Activated T-helper 2 cell treated with anti-CD3 and anti-CD28 coated beads, Interferon-gamma antibody, Interleukin-2, Interleukin-4, amounts not matched to agents 10 μg/mL and 5 μg/mL and 100 μg/mL, durations not matched to agents 14 hours and 24 hours and 36 hours (primary cell): ENCODE results near the gene MMEL1. TPM values are rescaled to one million over a fixed set of nuclear protein-coding genes. Genes with fewer than 3 reads are reported as not detected.

Experiments used
- DNase-seq: peaks from one replicate; pipeline ENCODE4 v3.0.0; 2021; ENCODE audit warnings: low spot score
- H3K27ac Mint-ChIP-seq: one replicate; pipeline ENCODE4 v1.8.0; 2021; ENCODE audit warnings: mixed read lengths
- H3K27me3 Mint-ChIP-seq: one replicate; pipeline ENCODE4 v1.8.0; 2021; ENCODE audit warnings: low read depth, mixed read lengths
- H3K36me3 Mint-ChIP-seq: one replicate; pipeline ENCODE4 v1.8.0; 2021; ENCODE audit warnings: low read depth, mixed read lengths
- H3K4me1 Mint-ChIP-seq: one replicate; pipeline ENCODE4 v1.8.0; 2021; ENCODE audit warnings: low read depth, mixed read lengths
- H3K4me3 Mint-ChIP-seq: one replicate; pipeline ENCODE4 v1.8.0; 2021; ENCODE audit warnings: low read depth, mild to moderate bottlenecking, moderate library complexity, mixed read lengths
- H3K9me3 Mint-ChIP-seq: one replicate; pipeline ENCODE4 v1.8.0; 2021; ENCODE audit warnings: mixed read lengths
- intact Hi-C: fragments of 100-400 bp; cut with micrococcal nuclease; formaldehyde crosslinking; loops from one replicate; pipeline ENCODE4 v1.15.1; 2023
- total RNA-seq: library from RNA; stranded (reverse); gene quantifications from 2 replicates; pipeline ENCODE4 v1.2.3, GENCODE V29; 2022

The MMEL1 gene
- total RNA-seq, 1 donor from 2014 or later = 0.73 TPM

DNA sequence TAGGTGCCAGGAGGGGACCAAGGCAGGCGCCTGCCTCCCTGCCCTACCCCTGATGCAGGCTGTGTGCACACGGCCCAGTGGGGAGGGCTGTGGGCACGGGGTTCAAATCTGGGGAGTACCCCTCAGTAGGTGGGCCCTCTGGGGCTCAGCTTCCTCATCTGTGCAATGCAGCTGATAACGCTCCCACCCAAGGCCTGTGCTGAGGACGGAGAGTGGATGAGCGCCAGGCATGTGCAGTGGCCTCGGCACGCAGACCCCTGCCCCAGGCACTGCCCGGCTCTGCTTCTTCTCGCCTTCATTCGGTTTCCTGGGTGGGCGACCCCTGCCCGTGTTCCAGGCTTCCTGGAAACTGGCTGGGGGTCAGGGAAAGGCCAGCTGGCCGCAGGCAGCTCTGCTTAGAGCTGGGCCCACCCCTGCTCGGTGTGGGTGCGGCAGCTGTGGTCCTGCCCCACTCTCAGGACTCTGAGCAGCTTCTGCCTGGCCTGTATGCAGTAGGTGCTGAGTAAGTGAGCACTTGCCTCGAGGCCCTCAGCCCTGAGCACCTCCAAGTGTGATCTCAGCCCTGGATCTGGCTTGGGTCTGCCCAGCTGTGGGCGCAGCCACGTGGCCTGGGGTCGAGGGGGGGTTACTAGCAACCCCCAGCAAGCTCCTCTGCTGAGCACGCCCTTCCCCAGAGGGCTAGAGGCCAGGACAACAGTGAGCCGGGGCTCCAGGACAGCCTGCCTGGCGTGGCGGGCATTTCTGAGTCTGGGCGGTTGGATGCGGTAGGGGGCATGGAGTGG is 88.5 kb downstream of the MMEL1 start:
- H3K36me3 Mint-ChIP-seq = no peaks in the 10 kb centered on the region
- no peaks in the 10 kb centered on the region for H3K9me3 Mint-ChIP-seq
- intact Hi-C loops = loop anchor here (10.0 kb wide), 1 partner anchor 101 kb away; no protein-coding TSS in a partner anchor
- no peak overlapping the region for H3K4me3 Mint-ChIP-seq
- DNase-seq = no peak
- H3K4me1 Mint-ChIP-seq = peaks cover 11% of the 10 kb centered on the region
- H3K27me3 Mint-ChIP-seq = peaks cover 7% of the 10 kb centered on the region
- H3K27ac Mint-ChIP-seq = no peak overlapping the region

DNA sequence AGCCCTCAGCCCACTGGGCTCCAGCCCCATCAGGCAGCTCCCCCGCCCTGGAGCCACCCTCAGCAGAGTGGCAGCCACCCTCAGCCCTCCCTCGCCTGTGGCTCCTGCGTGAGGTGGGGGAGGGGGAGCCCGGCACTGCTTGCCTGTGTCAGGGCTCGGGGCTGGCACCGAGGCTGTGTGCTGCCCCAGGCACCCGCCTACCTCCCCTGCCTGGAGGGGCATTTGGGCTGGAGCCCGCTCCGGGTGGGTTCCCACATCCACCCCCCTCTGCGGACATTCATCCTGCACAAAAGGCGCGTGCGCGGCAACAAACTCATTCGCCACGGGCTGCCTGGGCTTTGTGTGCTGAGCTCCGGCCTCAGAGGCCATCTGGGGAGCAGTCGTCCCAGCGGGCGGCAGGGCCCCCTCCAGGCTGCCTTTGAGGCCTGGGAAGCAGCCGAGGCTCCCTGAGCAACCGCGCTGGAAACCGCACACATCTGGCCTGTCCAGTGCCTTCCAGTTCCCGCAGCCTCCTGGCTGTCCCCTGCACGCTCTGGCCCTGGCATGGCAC is 89.2 kb downstream of the MMEL1 start:
- Mint-ChIP-seq H3K9me3 (no peaks in the 10 kb centered on the region), H3K4me1 (peaks cover 7% of the 10 kb centered on the region)

DNA sequence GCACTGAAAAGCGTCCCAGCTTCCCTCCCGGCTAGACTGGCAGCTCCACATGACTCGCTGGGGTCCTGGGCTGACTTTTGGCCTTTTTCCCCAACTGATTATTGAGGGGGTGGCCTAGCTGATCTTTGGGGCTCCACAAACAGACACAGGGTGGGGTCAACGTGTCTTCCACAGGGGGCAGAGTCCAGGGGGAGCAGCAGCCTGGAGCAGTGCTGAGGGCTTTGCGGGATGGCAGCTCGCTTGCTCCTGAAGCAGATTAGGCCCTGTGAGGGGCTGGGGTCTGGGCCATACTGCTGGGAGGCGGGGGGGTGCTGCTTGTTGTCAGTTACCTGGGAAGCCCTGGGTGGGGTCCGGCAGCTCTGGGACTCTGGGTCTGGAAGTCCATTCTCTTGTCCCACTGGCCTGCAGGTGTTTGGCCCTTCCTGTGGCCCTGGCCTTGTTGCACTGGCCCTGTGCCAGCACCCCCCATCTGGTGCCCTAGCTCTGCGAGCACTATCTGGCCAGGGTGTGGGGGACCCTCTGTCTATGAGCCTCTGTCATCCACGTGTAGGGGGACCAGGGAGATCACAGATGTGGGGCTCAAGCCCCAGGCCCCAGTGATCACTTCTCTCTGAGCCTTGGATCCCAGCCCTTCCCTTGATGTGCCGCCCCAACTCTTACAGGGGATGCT is 90.4 kb downstream of the MMEL1 start:
- Mint-ChIP-seq H3K27ac (no peak overlapping the region), H3K36me3 (no peaks in the 10 kb centered on the region), H3K4me1 (no peaks in the 10 kb centered on the region), H3K9me3 (no peaks in the 10 kb centered on the region), H3K27me3 (peaks cover 9% of the 10 kb centered on the region), H3K4me3 (no peak overlapping the region)
- intact Hi-C loops = loop anchor here (10.0 kb wide), 1 partner anchor 102 kb away; no protein-coding TSS in a partner anchor
- no peak for DNase-seq

More for the DNA sequence above, 89.2 kb downstream of the MMEL1 start:
- H3K27ac Mint-ChIP-seq = no peak overlapping the region
- no peak for DNase-seq
- H3K4me3 Mint-ChIP-seq = no peak overlapping the region
- H3K36me3 Mint-ChIP-seq = no peaks in the 10 kb centered on the region
- intact Hi-C loops = loop anchor here (10.0 kb wide), 1 partner anchor 101 kb away; no protein-coding TSS in a partner anchor
- peaks cover 9% of the 10 kb centered on the region for H3K27me3 Mint-ChIP-seq

DNA sequence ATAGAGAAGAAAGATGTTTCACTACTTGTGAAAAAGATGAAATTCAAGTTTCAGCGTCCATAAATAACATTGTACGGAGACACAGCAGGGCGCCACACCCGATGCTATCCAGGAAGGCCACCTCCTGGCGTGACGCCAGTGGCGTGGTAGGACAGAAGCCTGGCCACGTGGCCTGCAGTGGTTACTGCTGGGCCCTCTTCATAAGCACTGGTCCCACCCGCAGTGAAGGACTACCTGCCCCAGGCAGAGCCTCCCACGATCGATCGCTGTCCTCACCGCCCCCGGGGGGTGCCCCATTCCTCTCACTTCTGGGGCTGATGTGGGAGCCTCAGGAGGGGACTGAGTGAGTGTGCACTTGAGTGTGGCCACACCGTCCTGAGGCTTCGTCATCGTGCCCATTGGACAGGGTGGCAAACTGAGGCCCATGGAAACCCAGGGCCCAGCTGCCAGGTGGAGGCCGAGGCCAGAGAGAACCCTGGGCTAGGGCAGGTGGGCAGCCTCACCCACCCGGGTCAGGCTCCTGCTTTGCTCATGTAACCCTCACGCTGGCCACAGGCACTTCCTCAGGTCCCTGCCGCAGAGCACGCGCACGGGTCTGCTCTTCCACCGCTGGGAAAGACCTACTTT is 91.1 kb downstream of the MMEL1 start:
- intact Hi-C loops = loop anchor here (10.0 kb wide), 1 partner anchor 103 kb away; no protein-coding TSS in a partner anchor
- no peak for DNase-seq
- Mint-ChIP-seq H3K27ac (no peak overlapping the region), H3K36me3 (no peaks in the 10 kb centered on the region), H3K4me1 (no peaks in the 10 kb centered on the region), H3K9me3 (no peaks in the 10 kb centered on the region), H3K27me3 (peaks cover 9% of the 10 kb centered on the region), H3K4me3 (no peak overlapping the region)

DNA sequence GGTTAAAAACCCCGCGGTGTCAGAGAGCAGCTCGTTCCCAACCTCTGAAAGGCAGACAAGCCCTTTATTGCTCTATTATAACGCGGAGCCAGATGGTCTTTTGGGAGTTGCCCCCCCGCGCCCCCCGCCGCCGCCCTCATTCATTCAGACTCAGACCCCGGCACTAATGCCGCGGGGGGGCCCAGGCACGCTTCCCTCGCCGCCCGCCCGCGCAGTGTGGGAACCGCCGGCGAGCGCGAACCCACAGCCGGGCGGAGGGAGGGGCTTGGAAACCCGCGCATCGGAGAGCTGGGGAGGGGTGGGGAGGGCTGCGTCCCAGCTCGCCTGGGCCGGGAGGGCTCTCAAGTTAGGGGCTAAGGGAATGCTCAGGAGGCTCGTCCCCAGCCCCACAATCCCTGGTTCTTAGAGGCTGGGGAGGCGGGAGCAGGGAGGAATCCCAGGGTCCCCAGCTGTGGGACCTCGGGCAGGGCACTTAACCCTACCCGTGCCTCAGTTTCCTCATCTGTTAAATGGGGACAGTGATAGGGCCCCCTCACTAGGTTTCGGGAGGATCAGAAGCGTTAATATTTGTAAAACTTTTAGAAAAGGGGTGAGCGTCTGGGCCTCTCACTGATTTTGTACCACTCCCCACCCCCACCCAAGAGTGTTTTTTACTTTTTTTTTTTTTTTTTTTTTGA is 91.9 kb downstream of the MMEL1 start:
- intact Hi-C loops = loop anchor here (10.0 kb wide), 1 partner anchor 104 kb away; no protein-coding TSS in a partner anchor
- Mint-ChIP-seq H3K36me3 (no peaks in the 10 kb centered on the region), H3K4me3 (no peak overlapping the region), H3K27me3 (peaks cover 12% of the 10 kb centered on the region), H3K4me1 (no peaks in the 10 kb centered on the region), H3K27ac (no peak overlapping the region), H3K9me3 (no peaks in the 10 kb centered on the region)
- DNase-seq = no peak

Other genes starting within 250 kb of the MMEL1 start
- 7.5 and 8.0 TPM in 2 replicates for gene MORN1, start 241.5 kb downstream of the MMEL1 start, total RNA-seq
- 142 and 144 TPM in 2 replicates for gene RER1, start 241.2 kb downstream of the MMEL1 start, total RNA-seq
- 17.6 and 18.2 TPM in 2 replicates for gene PEX10, start 220.5 kb downstream of the MMEL1 start, total RNA-seq
- gene PLCH2, start 156.7 kb downstream of the MMEL1 start, total RNA-seq = 2.6 and 2.8 TPM in 2 replicates
- 49.1 and 52.2 TPM in 2 replicates for gene PANK4, start 106.4 kb downstream of the MMEL1 start, total RNA-seq
- not detected in 2 replicates for gene HES5, start 102.8 kb downstream of the MMEL1 start, total RNA-seq
- 191 and 199 TPM in 2 replicates for gene TNFRSF14, start 76.6 kb downstream of the MMEL1 start, total RNA-seq
- gene PRXL2B, start 46.2 kb downstream of the MMEL1 start, total RNA-seq = 26.5 and 28.4 TPM in 2 replicates
- 0.94 and 1.1 TPM in 2 replicates for gene TTC34, start 168.7 kb upstream of the MMEL1 start, total RNA-seq